Esophagus muscularis mucosa (tissue), 4 donors: ENCODE data around the gene SEMA5A. TPM values are rescaled to one million over a fixed set of nuclear protein-coding genes. Genes with fewer than 3 reads are reported as not detected.

ENCODE experiments used
- DNase-seq: peaks from one replicate; pipeline ENCODE4 v3.0.0-alpha.2; 2017; ENCODE audit errors: extremely low spot score
- H3K27ac ChIP-seq, 4 donors: fragments of 200-600 bp; sonication (generic); replicated peaks in 1 of 4; 1 replicate in 3 of 4; 2 replicates in 1 of 4; pipeline ENCODE4 v1.5.1; 2016 to 2019; ENCODE audit warnings: mild to moderate bottlenecking in 1 of 4
- H3K27me3 ChIP-seq, 4 donors: fragments of 200-600 bp; sonication (generic); one replicate each; pipeline versions ENCODE4 v1.5.1 to v1.6.0; 2016 to 2019
- H3K36me3 ChIP-seq, 4 donors: fragments of 200-600 bp; sonication (generic); one replicate each; pipeline ENCODE4 v1.5.1; 2016 to 2019
- H3K4me1 ChIP-seq, 4 donors: fragments of 200-600 bp; sonication (generic); one replicate each; pipeline ENCODE4 v1.5.1; 2016 to 2019
- H3K4me3 ChIP-seq, 4 donors: fragments of 200-600 bp; sonication (generic); 1 replicate in 2 of 4; 2 replicates in 2 of 4; pipeline ENCODE4 v1.5.1; 2016 to 2019; ENCODE audit warnings: mild to moderate bottlenecking in 4 of 4, moderate library complexity in 1 of 4
- H3K9me3 ChIP-seq, 4 donors: fragments of 200-600 bp; sonication (generic); 1 replicate in 3 of 4; 2 replicates in 1 of 4; pipeline ENCODE4 v1.5.1; 2016 to 2019
- CTCF ChIP-seq, 3 experiments: fragments of 200-600 bp in 2 of 3; fragments of 450-650 bp in 1 of 3; sonication (generic) in 2 of 3; IDR thresholded peaks; one replicate each; pipeline ENCODE4 v1.5.1; 2017 to 2019; ENCODE audit warnings: antibody characterized with exemption in 3 of 3, mild to moderate bottlenecking in 2 of 3, moderate library complexity in 1 of 3
- EP300 ChIP-seq: sonication (generic); formaldehyde crosslinking; IDR thresholded peaks from one replicate; pipeline ENCODE4 v1.6.1; 2017; ENCODE audit warnings: antibody characterized with exemption
- POLR2A ChIP-seq: fragments of 450-650 bp; IDR thresholded peaks from one replicate; pipeline ENCODE4 v1.6.1; 2017; ENCODE audit warnings: antibody characterized with exemption, moderate library complexity, mild to moderate bottlenecking, low read depth
- POLR2AphosphoS5 ChIP-seq, 2 donors: sonication (generic); formaldehyde crosslinking; IDR thresholded peaks; one replicate each; pipeline ENCODE4 v1.6.1; 2017; ENCODE audit warnings: antibody characterized with exemption in 2 of 2
- WGBS: methylation state at CpG from one replicate; pipeline ENCODE4 v1.1.5; 2018; 5-methylcytosine and 5-hydroxymethylcytosine counted together
- intact Hi-C: fragments of 100-400 bp; cut with DNase I; formaldehyde crosslinking; loops from one replicate; pipeline ENCODE4 v1.15.1; 2023
- total RNA-seq, 4 donors: library from RNA; depleted of rRNA; stranded (reverse); fragments of >200 nt; gene quantifications; one replicate each; pipeline versions ENCODE4 v1.1.0 to v1.2.1, GENCODE V29; 2016

Gene SEMA5A
- total RNA-seq, 4 donors from 2014 or later, result 2.1 to 5.6 (median 3.5) TPM

DNA sequence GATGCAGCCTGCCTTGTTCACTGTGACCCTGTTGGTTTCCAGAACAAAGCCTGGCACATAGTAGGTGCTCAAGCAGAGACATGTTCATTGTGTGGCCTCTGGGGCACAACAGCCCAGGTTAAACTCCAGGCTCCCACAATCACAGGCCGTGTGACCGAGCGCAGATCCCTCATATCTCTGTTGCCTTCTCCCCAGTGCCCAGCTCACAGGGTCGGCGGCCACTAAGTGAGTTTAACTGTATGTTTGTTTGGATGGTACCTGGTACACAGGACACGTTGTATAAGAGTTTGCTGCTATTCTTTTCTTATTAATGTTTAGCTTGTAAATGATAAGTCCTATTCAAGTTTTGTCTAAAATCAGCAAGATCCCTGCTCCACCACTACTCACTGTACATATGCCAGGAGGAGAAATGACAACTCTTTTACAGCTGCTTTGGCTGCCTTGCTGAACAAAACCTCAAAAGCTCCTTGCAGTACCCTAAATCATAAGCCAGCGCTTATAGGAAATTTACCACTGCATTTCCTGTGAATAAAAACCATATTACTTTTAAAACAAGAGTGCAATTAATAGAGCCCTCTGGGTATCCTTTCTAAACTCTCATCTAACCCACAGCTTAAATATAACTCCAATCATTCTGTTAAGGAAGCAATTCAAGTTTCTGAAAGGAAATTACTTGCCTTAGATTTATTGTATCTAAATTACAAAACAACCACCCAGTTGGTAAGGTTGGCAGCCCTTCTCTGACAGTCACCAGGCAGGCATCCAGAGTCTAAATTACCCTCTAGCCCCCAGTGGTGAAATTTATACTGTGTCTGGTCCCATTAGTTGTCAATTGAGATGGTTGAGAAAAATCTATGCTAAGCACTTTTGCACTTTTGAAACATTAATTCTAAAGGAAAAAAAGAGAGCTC lies 379.4 kb downstream of the SEMA5A start:
- intact Hi-C loops, result no loop called here
- peak; percentile 50 for DNase-seq
- Histone ChIP-seq H3K4me1 (no peaks in the 10 kb centered on the region), H3K27ac (no peak overlapping the region), H3K9me3 (no peaks in the 10 kb centered on the region), H3K36me3 (no peaks in the 10 kb centered on the region), H3K4me3 (no peak overlapping the region), H3K27me3 (no peaks in the 10 kb centered on the region)
- no peak for TF ChIP-seq POLR2A
- no peak for TF ChIP-seq EP300
- no peak for TF ChIP-seq POLR2AphosphoS5 (IDR thresholded peaks at IDR 0.05)
- TF ChIP-seq CTCF (IDR thresholded peaks at IDR 0.05), result no peak
- WGBS, result 89% methylated on average over 7 of the region's 7 CpGs

- Histone ChIP-seq H3K9me3 (no peaks in the 10 kb centered on the region), H3K27ac (no peak overlapping the region), H3K27me3 (no peaks in the 10 kb centered on the region), H3K4me1 (no peaks in the 10 kb centered on the region), H3K4me3 (no peak overlapping the region), H3K36me3 (no peaks in the 10 kb centered on the region)
- DNase-seq, result peak; percentile 29
- 86% methylated on average over 6 of the region's 6 CpGs for WGBS
- intact Hi-C loops, result no loop called here
- TF ChIP-seq POLR2AphosphoS5 (IDR thresholded peaks at IDR 0.05) (no peak), POLR2A (no peak), CTCF (IDR thresholded peaks at IDR 0.05) (no peak), EP300 (no peak)
Measured at GRCh38 chr5:9165546-9165945, 380.3 kb downstream of the SEMA5A start.

- no peak for DNase-seq
- no peaks in the 10 kb centered on the region for H3K36me3 ChIP-seq
- H3K4me1 ChIP-seq, result no peaks in the 10 kb centered on the region
- TF ChIP-seq EP300 (no peak), POLR2A (no peak), CTCF (IDR thresholded peaks at IDR 0.05) (no peak), POLR2AphosphoS5 (IDR thresholded peaks at IDR 0.05) (no peak)
- 64% methylated on average over 1 of the region's 1 CpG for WGBS
- H3K4me3 ChIP-seq, result no peak overlapping the region
- H3K27me3 ChIP-seq, result no peaks in the 10 kb centered on the region
- intact Hi-C loops, result no loop called here
- no peaks in the 10 kb centered on the region for H3K9me3 ChIP-seq
- no peak overlapping the region for H3K27ac ChIP-seq
Measured at GRCh38 chr5:9160747-9161146, 385.1 kb downstream of the SEMA5A start.

DNA sequence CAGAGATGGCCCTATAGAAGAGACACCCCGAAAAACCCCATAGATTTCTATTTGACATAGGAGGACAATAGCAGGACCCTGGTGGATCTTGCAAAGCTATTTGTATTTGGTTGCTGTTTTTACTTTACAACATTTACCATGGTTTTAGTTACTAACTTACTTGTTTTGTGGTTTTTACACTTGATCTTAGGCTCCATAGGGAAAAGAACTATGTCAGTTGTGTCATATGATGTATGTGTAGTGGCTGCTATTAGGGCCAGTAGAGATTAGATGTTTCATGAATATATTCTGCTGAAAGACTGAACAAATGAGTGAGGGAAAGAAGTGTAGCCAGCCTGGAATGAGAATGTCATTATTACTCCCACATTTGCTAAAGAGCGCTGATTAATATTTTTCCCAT lies 388.1 kb downstream of the SEMA5A start:
- Histone ChIP-seq H3K9me3 (no peaks in the 10 kb centered on the region), H3K27me3 (no peaks in the 10 kb centered on the region), H3K4me3 (no peak overlapping the region), H3K4me1 (no peaks in the 10 kb centered on the region), H3K36me3 (no peaks in the 10 kb centered on the region), H3K27ac (no peak overlapping the region)
- 100% methylated on average over 2 of the region's 2 CpGs for WGBS
- DNase-seq, result no peak
- no peak for TF ChIP-seq POLR2AphosphoS5 (IDR thresholded peaks at IDR 0.05)
- TF ChIP-seq EP300, result no peak
- TF ChIP-seq POLR2A, result no peak
- no peak for TF ChIP-seq CTCF (IDR thresholded peaks at IDR 0.05)
- intact Hi-C loops, result no loop called here
